Caco-2 (cell line): Measurements from ENCODE around the gene CAPRIN2. TPM values are rescaled to one million over a fixed set of nuclear protein-coding genes. Genes with fewer than 3 reads are reported as not detected.

Experiments
- BruUV-seq: library from RNA; stranded (reverse); fragments of 400-500 nt; replicated peaks from 2 replicates; lab custom pipeline; 2021; lab: Mats Ljungman, UMichigan
- CTCF ChIA-PET: fragments of 300-600 bp; sonication (Branson Sonifier 250); formaldehyde crosslinking; loops from one replicate; lab custom pipeline; 2022; ENCODE audit warnings: antibody characterized with exemption; lab: Charles Lee
- POLR2A ChIA-PET: fragments of 300-600 bp; sonication (Branson Sonifier 250); formaldehyde crosslinking; loops from one replicate; lab custom pipeline; 2022; ENCODE audit warnings: antibody characterized with exemption; lab: Charles Lee
- DNase-seq, 2 experiments: peaks; one replicate each; pipeline versions ENCODE4 v3.0.0 to v3.0.0-alpha.2; 2020 to 2022
- H3K27me3 ChIP-seq: replicated peaks from 2 replicates; pipeline ENCODE4 v1.6.0; 2011; ENCODE audit warnings: low read length; ENCODE audit not compliant: control insufficient read depth, insufficient read depth
- H3K36me3 ChIP-seq: 2 replicates; pipeline ENCODE4 v1.5.1; 2011; ENCODE audit warnings: low read length; ENCODE audit not compliant: control insufficient read depth, insufficient read depth
- H3K4me1 ChIP-seq: fragments of 250-450 bp; sonication (Bioruptor Pico); 2 replicates; pipeline ENCODE4 v1.5.1; 2020; ENCODE audit warnings: mild to moderate bottlenecking
- H3K4me3 ChIP-seq: 2 replicates; pipeline ENCODE4 v1.5.1; 2011; ENCODE audit warnings: low read depth, mild to moderate bottlenecking, control low read depth, low read length
- H3K9me3 ChIP-seq: fragments of 250-450 bp; sonication (Bioruptor Pico); 2 replicates; pipeline ENCODE4 v1.5.1; 2020; ENCODE audit warnings: mild to moderate bottlenecking, moderate library complexity
- H3K27ac Mint-ChIP-seq: one replicate; pipeline ENCODE4 v1.8.0; 2022; ENCODE audit warnings: mixed read lengths; ENCODE audit not compliant: unreplicated experiment
- H3K27me3 Mint-ChIP-seq: one replicate; pipeline ENCODE4 v1.8.0; 2022; ENCODE audit warnings: mixed read lengths; ENCODE audit not compliant: insufficient read depth, unreplicated experiment
- H3K36me3 Mint-ChIP-seq: one replicate; pipeline ENCODE4 v1.8.0; 2022; ENCODE audit warnings: mild to moderate bottlenecking, mixed read lengths; ENCODE audit not compliant: insufficient read depth, unreplicated experiment
- H3K4me1 Mint-ChIP-seq: one replicate; pipeline ENCODE4 v1.8.0; 2022; ENCODE audit warnings: low read depth, mixed read lengths; ENCODE audit not compliant: unreplicated experiment
- H3K4me3 Mint-ChIP-seq: one replicate; pipeline ENCODE4 v1.8.0; 2022; ENCODE audit warnings: mild to moderate bottlenecking, moderate library complexity, mixed read lengths; ENCODE audit not compliant: unreplicated experiment
- H3K9me3 Mint-ChIP-seq: one replicate; pipeline ENCODE4 v1.8.0; 2022; ENCODE audit warnings: mixed read lengths; ENCODE audit not compliant: unreplicated experiment
- intact Hi-C: fragments of 100-400 bp; cut with micrococcal nuclease; formaldehyde crosslinking; loops from one replicate; pipeline ENCODE4 v1.10.0; 2022; ENCODE audit not compliant: unreplicated experiment
- total RNA-seq: library from RNA; stranded (reverse); gene quantifications from 2 replicates; pipeline ENCODE4 v1.2.3, GENCODE V29; 2022
- TF ChIP-seq, protein P1 (sequence below), 2 experiments: fragments of 200-600 bp in 1 of 2; IDR thresholded peaks; 1 replicate in 1 of 2; 2 replicates in 1 of 2; pipeline versions ENCODE4 v1.5.1 to v1.8.0; 2011 to 2022; ENCODE audit warnings: antibody characterized with exemption in 1 of 2, control low read depth in 1 of 2, inconsistent platforms in 1 of 2, low read depth in 1 of 2, low read length in 1 of 2, mild to moderate bottlenecking in 1 of 2, moderate library complexity in 1 of 2; ENCODE audit not compliant: insufficient read depth in 1 of 2, severe bottlenecking in 1 of 2, unreplicated experiment in 1 of 2

The CAPRIN2 gene
- total RNA-seq, 1 experiment from 2014 or later: 19.6 TPM

DNA sequence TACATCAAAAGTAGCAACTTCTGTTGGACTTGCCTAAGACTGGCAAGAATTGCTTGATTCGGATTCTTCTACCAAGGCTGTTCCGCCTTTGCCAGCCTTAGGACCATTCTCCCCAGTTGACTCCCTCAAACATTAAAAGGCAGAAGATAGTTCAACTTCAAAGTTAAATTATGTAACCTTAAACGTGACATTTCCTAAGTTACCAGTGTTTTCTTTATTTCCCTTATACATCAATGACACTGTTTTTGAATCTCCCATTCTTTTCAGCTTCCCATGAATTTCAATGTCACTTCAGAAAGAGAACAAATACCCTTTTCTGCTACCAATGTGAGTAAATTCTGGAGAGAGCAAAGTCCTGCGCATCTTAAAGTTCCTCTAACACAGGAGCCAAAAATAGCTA lies 25.2 kb downstream of the CAPRIN2 start:
- Mint-ChIP-seq H3K27me3 (no peaks in the 10 kb centered on the region), H3K4me3 (no peak overlapping the region), H3K9me3 (no peaks in the 10 kb centered on the region), H3K27ac (no peak overlapping the region), H3K36me3 (peaks cover 14% of the 10 kb centered on the region), H3K4me1 (no peaks in the 10 kb centered on the region)
- Histone ChIP-seq H3K4me3 (no peak overlapping the region), H3K9me3 (no peaks in the 10 kb centered on the region), H3K36me3 (no peaks in the 10 kb centered on the region; the same call in 1 of the 2 replicates), H3K27me3 (no peaks in the 10 kb centered on the region), H3K4me1 (peaks cover 6% of the 10 kb centered on the region; the same call in 1 of the 2 replicates)
- TF ChIP-seq, protein P1, sequence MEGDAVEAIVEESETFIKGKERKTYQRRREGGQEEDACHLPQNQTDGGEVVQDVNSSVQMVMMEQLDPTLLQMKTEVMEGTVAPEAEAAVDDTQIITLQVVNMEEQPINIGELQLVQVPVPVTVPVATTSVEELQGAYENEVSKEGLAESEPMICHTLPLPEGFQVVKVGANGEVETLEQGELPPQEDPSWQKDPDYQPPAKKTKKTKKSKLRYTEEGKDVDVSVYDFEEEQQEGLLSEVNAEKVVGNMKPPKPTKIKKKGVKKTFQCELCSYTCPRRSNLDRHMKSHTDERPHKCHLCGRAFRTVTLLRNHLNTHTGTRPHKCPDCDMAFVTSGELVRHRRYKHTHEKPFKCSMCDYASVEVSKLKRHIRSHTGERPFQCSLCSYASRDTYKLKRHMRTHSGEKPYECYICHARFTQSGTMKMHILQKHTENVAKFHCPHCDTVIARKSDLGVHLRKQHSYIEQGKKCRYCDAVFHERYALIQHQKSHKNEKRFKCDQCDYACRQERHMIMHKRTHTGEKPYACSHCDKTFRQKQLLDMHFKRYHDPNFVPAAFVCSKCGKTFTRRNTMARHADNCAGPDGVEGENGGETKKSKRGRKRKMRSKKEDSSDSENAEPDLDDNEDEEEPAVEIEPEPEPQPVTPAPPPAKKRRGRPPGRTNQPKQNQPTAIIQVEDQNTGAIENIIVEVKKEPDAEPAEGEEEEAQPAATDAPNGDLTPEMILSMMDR (IDR thresholded peaks at IDR 0.05; ENCODE audit: insufficient read depth in 1 of 2, low read depth in 1 of 2, low read length in 1 of 2, severe bottlenecking in 1 of 2, unreplicated experiment in 1 of 2): no peak
- ChIA-PET POLR2A (no interaction called here), CTCF (no interaction called here)
- DNase-seq: no peak
- intact Hi-C loops: no loop called here
- no TSS peak for BruUV-seq

DNA sequence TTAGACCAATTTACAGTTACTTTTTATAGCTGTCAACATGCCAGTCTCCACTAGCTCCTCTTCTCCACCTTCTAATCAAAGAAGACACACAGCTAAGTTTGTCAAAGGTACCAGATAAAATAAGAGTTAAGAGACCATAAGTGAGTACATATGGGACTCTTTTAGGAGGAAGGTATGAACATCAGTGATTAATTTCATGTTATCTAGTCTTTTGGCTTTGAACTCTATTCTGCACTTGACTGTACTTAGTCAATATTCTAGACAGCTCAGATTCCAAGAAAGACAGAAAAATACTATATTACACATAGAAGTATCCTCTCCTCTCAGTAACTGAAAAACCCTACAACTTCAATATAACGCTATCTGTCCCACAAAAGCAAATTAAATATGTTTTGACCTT lies 28.1 kb downstream of the CAPRIN2 start:
- POLR2A ChIA-PET: no interaction called here

DNA sequence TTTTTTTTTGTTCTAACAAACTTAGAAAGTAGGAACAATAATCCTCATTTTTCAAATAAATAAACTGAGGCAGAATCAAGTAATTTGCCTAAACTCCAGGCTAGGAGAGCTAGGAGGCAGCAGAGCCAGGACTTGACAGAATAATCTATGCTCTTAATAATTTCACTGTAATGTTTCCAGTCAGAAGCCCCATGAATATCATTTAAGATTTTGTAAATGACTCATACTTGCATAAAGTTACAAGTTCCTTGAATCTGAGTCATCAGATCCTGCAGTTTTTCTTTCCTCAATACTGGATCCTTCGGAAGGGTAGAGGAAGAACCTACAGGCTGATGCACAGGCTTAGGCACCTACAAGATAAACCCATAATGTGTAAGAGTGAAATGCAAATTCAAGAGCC lies 29.0 kb downstream of the CAPRIN2 start:
- peaks cover 14% of the 10 kb centered on the region for H3K36me3 Mint-ChIP-seq
- Histone ChIP-seq H3K4me3 (no peak overlapping the region), H3K36me3 (no peaks in the 10 kb centered on the region; the same call in 1 of the 2 replicates), H3K9me3 (no peaks in the 10 kb centered on the region), H3K4me1 (peaks cover 6% of the 10 kb centered on the region; the same call in 1 of the 2 replicates), H3K27me3 (no peaks in the 10 kb centered on the region)
- H3K9me3 Mint-ChIP-seq: no peaks in the 10 kb centered on the region
- no peak overlapping the region for H3K27ac Mint-ChIP-seq
- no peaks in the 10 kb centered on the region for H3K4me1 Mint-ChIP-seq
- ChIA-PET CTCF (no interaction called here), POLR2A (no interaction called here)
- H3K27me3 Mint-ChIP-seq: no peaks in the 10 kb centered on the region
- TF ChIP-seq, protein P1 (IDR thresholded peaks at IDR 0.05; ENCODE audit: insufficient read depth in 1 of 2, low read depth in 1 of 2, low read length in 1 of 2, severe bottlenecking in 1 of 2, unreplicated experiment in 1 of 2): no peak
- no TSS peak for BruUV-seq
- intact Hi-C loops: no loop called here
- H3K4me3 Mint-ChIP-seq: no peak overlapping the region
- no peak for DNase-seq

More for the DNA sequence above, 28.1 kb downstream of the CAPRIN2 start:
- CTCF ChIA-PET: no interaction called here
- no peaks in the 10 kb centered on the region; the same call in 1 of the 2 replicates for H3K36me3 ChIP-seq
- H3K4me3 ChIP-seq: no peak overlapping the region
- DNase-seq: no peak
- no peaks in the 10 kb centered on the region for H3K27me3 ChIP-seq
- no peak overlapping the region for H3K27ac Mint-ChIP-seq
- H3K36me3 Mint-ChIP-seq: peaks cover 14% of the 10 kb centered on the region
- BruUV-seq: no TSS peak
- no peaks in the 10 kb centered on the region for H3K4me1 Mint-ChIP-seq
- no peaks in the 10 kb centered on the region for H3K9me3 Mint-ChIP-seq
- H3K9me3 ChIP-seq: no peaks in the 10 kb centered on the region
- intact Hi-C loops: no loop called here
- H3K4me3 Mint-ChIP-seq: no peak overlapping the region
- H3K4me1 ChIP-seq: peaks cover 6% of the 10 kb centered on the region; the same call in 1 of the 2 replicates
- H3K27me3 Mint-ChIP-seq: no peaks in the 10 kb centered on the region
- TF ChIP-seq, protein P1 (IDR thresholded peaks at IDR 0.05; ENCODE audit: insufficient read depth in 1 of 2, low read depth in 1 of 2, low read length in 1 of 2, severe bottlenecking in 1 of 2, unreplicated experiment in 1 of 2): no peak
